Fibroblast of skin of scalp (primary cell): ENCODE data around the gene HHAT.

Experiments
- DNase-seq: peaks from one replicate; pipeline ENCODE4 v3.0.0-alpha.2; 2013

HHAT gene

GRCh38 chr1:210556475-210556874, 227.8 kb downstream of the HHAT start:
- no peak for DNase-seq

- DNase-seq, result no peak
Observed at GRCh38 chr1:210557426-210558077, 228.8 kb downstream of the HHAT start.

DNA sequence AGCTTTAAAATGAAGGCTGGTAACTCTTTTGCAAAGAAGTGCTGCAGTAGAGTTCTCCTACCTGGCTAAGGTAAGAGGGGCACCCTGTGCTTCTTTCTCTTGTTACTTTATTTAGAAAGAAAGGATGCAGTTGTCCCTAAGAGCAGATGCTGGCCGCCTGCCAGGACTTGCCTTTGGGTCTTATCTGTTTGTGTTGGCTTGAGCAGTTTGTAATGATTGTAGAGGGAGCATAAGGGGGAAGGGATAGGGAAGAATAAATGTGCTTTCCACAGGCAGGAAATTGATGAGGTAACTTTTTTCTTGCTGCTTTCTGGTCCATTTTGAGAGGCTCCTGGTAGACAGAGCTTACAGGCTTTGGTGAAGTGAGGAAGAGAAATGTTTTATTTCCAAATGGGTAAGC, 229.6 kb downstream of the HHAT start:
- DNase-seq, result peak; percentile 38

GRCh38 chr1:210565306-210565705, 236.6 kb downstream of the HHAT start:
- DNase-seq, result peak; percentile 92

- DNase-seq, result no peak
Observed at GRCh38 chr1:210568631-210569030, 239.9 kb downstream of the HHAT start.

GRCh38 chr1:210570116-210570515, 241.4 kb downstream of the HHAT start:
- DNase-seq, result no peak

DNA sequence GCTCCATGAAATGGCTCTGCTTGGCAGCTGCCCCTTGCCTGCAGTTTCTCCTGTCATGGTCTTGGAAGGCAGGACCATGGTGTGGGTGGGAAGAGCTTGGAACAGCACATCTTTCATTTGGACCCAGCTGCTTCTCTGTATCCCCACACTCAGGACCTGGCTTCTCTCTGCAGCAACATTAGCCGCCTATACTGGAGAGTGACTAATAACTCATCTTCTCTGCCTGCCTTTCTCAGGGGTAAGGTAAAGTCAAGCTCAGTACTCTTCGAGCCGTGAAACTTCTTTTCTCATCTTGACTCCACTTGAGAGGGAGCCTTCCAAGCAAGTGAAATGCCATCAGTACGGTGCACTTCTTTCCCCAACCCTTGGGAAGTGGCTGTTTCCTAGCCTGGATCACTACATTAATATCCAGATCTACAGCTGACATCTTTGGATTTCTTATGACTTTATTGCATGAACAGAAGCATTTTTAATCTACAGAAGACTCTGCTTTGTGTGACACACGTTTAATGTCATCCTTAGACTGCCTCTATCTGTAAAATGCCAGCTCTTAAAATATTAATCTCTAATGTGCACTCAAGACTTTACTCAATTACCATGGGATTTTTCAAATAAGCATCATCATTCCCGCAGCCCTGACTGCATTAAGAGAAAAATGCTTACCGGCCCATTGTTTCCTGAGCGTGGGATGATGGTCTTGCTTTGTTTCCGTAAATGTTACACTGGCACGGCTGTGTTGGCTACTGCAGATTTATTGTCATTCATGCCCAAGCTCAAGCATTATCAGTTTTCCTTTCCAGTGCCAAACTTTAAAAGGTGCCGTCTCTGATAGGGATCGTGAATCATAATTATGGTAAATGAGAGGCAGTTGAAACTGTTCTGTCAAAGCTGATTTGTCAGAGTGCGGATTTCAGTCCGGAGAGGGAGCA, 242.9 kb downstream of the HHAT start:
- no peak for DNase-seq

DNA sequence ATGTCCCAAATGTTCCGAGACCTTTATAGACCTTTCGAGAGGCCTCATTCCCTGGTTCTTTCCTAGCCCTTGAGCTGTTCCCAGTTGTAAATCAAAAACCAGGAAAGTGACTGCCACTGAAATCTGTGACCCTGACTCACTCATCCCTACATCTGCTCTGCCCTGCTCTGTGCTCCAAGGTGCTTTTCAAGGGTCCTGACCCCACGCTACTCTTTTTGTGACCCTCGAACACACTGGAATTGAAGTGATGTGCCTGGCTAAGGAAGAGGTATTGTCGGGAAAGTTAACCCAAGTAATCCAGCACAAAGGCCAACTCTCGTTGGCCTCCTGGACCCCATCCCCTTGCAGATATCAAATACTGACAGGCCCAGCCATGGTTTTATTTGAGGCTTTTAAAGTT, 244.4 kb downstream of the HHAT start:
- DNase-seq, result no peak

GRCh38 chr1:210582205-210582970, 253.7 kb downstream of the HHAT start:
- no peak for DNase-seq

GRCh38 chr1:210584439-210585113, 255.9 kb downstream of the HHAT start:
- DNase-seq, result peak; percentile 92

DNA sequence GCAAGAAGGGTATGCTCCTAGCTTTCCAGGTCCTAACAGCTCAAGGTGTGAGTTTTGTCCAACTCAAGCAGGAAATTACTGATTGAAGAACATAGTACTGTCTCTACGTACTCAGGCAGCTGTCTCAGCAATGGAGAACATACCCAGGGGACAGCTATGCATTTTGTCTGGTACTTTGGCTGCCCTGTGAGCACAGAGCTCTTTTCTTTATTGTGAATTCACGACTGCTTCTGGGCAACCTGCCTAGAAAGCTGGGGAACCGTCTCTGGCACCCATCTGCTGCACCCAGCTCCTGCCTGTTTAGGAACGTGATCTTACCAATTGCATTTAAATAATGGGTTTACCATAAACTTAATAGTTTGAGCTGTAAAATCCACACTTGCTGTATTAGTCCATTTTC, 258.1 kb downstream of the HHAT start:
- peak; percentile 39 for DNase-seq

DNA sequence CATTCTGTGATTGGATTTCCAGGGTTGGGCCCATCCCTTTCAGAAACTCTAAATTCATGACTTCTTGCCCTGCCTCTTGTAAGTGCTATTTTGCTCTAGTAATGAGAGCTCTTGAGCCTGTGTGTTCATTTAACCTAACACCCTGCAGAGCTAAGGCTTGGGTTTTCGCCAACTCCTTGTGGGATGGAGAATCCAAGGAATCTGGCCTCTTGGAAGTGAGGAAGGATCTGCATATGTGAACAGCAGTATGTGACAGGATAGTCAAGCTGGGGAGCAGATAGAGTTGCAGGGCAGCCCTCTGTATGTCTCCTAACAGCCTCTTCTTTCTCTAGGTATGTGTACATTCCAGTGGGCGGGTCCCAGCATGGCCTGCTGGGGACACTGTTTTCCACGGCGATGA, 258.9 kb downstream of the HHAT start:
- peak; percentile 98 for DNase-seq

DNA sequence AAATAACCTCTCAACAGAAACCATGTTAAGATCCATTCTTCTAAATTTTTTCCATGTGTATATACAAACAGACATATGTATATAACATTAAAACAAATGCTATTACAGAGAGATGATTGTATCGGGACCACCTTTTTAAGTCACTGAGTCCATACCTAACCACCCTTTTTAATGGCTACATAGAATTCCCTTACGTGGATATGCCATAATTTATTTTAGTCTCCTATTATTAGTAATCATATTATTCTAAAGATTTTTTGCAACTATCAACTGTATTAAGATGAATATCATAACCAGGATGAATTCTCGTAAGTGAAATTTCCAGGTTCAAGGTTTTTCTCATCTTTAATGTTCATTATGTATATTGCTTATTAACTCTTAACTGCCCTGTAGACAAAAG, 259.7 kb downstream of the HHAT start:
- DNase-seq, result no peak

DNA sequence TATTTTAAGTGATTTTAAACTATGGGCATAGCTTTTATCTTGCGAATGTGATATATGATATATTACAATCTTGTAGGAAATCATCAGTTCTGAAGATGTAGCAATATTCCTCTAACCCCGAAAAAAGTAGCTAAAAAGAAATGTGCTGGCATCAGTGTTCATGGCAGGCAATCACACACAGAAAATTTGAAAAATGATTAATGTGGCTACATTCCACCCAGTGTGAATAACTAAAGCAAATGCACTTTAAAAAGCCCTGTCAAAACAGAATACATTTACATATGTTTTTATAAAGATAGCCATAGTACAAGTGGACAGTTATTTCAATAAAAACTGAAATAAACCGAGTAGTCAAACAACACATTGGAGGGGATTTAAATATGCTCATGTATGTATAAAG, 260.2 kb downstream of the HHAT start:
- peak; percentile 80 for DNase-seq

- DNase-seq, result no peak
Observed at GRCh38 chr1:210591214-210591613, 262.5 kb downstream of the HHAT start.

- DNase-seq, result no peak
Observed at GRCh38 chr1:210594605-210595004, 265.9 kb downstream of the HHAT start.

- no peak for DNase-seq
Observed at GRCh38 chr1:210596641-210597040, 267.9 kb downstream of the HHAT start.

DNA sequence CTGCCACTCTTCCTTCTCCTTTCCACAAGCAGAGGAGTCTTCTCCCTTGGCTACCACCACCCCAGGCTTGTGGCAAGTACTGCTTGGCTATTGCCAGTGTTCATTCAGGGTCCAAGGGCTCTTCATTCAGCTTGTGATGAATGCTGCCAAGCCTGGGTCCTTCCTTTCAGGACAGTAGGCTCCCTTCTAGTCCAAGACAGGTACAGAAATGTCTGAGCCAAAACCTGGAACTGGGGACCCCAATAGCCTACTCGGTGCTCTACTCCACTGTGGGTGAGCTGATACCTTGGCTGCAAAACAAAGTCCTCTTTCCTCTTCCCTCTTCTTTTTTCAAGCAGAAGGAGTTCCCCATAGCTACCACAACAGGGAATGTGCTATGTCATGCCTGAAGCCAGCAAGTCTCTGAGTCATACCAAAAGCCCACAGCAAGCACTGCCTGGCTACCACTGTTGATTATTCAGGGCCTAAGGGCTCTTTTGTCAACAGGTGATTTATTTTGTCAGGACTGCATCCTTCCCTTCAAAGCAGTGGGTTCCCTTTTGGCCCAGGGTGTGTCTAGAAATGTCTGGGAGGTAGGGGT, 268.9 kb downstream of the HHAT start:
- peak; percentile 96 for DNase-seq

- peak; percentile 99 for DNase-seq
Observed at GRCh38 chr1:210598135-210598652, 269.5 kb downstream of the HHAT start.

DNA sequence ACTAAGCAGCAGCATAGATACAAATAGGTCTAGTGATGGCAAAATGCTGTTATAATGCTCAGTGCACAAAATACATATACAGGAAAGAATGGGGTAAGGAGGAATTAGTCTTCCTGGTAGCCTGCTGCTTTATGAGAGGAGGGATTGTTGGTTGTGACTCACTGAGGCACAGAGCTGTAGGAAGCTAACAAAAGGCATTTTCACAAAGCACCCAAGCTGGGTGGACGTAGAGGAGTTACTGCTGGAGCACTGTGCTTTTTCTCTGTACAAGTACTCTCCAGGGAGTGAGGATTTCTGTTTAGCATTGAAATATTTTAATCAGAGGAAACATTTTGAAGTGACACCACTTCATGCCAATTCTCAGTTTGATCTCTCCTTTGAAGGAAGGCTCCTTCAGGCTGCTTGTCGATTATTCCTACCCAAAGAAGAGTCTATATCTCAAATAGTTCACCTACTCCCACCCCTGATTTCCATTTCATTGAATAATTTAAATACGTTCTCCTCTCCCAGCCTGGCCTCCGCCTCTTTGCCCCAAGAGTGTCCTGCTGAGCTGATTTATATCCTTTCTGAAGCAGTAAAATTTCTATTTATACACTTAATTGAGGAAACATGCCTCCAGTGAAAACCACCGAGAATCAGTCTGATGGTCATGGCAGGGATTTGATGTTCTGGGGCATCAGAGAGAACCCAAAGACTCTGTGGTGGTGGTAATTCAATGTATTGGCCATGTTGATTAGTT, 271.9 kb downstream of the HHAT start:
- peak; percentile 55 for DNase-seq

DNA sequence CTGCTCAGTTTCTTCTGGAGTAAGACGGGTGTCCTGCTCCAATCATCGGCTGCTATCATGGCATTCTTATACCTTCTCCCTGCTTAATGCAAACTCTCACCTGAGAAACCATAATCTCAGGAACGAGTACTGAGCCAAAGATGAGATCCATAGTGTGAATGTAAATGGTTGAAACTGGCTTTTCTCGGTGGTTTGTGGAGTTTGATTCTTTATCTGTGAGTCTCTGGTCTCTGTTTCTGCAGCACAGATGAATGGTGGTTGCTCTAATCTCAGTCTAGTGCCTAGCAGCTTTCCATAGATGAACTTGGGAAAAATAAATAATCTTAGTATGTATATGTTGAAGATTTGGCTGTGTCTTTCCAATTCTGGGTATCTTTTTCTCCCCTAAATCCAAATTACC, 274.4 kb downstream of the HHAT start:
- no peak for DNase-seq
